GM12878 (cell line): ENCODE results near the gene SERPINB4.
"Not testable (repeated sequence)": the region's sequence is repeated elsewhere in the genome, so short reads cannot be mapped to it uniquely, and the experiment has no call there.

ENCODE experiments used
- BRCA1 ChIP-seq: IDR thresholded peaks from 2 replicates; pipeline ENCODE4 v1.6.1; 2011; ENCODE audit warnings: low read depth, low read length, improper control_type of control experiment
- POLR2A ChIP-seq: IDR thresholded peaks from 2 replicates; pipeline ENCODE4 v1.6.1; 2011; ENCODE audit warnings: low read depth, mild to moderate bottlenecking, low read length

DNA sequence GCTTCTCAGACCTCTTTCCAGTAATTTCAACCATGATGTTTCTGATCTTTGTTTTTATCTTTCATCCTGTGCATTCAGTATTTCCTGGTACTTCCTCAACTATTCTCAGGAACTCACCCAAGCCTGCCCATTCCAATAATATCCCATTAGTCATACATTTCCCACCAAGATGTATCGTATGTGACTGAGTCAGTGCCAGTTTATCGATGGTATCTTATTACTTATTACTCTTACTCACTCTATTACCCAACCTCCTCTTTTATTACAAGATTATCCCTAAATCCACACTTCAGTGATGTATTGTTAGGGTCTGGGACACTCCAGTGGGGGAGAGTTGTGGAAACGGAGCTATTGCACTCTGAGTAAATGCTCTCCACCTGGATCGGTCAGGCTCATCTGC lies 14.9 kb upstream of the SERPINB4 start:
- TF ChIP-seq POLR2A, BRCA1: not testable (repeated sequence)
